Measurements from ENCODE around the gene CXCL17.

DNA sequence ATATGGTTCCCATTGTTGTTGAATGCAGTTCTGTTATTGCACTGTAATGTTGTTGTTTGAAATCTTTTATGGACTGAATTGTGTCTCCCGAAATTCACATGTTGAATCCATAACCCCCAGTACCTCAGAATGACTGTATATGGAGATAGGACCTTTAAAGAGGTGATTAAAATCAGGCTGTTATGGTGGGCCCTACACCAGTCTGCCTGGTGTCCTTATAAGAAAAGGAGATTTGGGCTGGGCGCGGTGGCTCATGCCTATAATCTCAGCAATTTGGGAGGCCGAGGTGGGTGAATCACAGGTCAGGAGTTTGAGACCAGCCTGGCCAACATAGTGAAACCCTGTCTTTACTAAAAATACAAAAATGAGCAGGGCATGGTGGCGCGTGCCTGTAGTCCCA is 7.4 kb downstream of the CXCL17 start:
- no peak for TF ChIP-seq CTCF (IDR thresholded peaks at IDR 0.05; ENCODE audit: borderline replicate concordance, extremely low read depth, low read length, poor library complexity, severe bottlenecking)
- no peak for TF ChIP-seq EZH2 (IDR thresholded peaks at IDR 0.05; ENCODE audit: borderline replicate concordance, low read depth, low read length, severe bottlenecking)
